Measurements from ENCODE around the gene PRLR.
A peak's percentile ranks its signal among the peaks of the same experiment; 100 is the strongest.

The PRLR gene

DNA sequence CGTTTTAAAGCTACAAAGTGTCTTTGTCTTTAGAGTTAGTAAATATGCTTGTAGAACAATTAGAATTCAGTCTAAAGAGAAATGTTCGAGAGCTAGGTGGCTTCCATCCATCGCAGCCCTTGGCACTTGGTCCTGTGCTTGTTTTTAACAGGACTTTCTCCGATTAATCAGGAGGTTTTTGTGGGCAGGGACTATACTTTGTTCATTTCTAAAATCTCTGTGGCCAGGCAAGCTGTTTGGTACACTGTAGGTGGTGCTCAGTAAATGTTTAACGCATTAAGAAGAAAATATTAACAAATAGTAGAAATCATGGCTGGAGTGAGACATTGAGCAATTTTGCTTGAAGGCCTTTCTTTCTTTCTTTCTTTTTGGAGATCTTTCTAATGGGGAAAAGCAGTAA, 203.3 kb downstream of the PRLR start:
- DNase-seq = no peak

DNA sequence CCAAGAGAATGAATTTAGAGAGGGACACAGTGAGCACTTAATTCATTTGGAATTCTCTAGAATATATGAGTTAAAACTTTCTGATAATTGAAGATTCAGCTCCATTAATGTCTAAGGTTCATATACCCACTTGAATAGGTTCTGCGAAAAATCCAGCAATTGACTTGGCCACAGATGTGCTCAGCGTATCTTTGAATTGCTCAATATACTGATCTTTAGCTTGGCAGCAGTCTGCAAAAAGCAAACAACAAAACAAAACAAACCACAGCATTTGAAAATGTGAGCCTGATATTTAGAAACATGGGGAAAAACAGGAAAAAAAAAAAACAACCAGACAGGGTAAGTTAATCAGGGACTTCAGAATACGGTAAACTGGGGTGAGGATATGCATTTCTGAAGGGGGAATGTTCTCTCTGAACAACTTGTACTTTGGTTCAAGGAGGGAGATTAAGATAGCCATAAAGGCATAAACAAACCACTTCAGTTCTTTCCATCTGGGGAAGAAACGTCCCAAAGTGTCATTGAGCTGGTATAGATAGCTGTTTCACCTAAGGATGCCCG, 203.9 kb downstream of the PRLR start:
- no peak for DNase-seq

DNA sequence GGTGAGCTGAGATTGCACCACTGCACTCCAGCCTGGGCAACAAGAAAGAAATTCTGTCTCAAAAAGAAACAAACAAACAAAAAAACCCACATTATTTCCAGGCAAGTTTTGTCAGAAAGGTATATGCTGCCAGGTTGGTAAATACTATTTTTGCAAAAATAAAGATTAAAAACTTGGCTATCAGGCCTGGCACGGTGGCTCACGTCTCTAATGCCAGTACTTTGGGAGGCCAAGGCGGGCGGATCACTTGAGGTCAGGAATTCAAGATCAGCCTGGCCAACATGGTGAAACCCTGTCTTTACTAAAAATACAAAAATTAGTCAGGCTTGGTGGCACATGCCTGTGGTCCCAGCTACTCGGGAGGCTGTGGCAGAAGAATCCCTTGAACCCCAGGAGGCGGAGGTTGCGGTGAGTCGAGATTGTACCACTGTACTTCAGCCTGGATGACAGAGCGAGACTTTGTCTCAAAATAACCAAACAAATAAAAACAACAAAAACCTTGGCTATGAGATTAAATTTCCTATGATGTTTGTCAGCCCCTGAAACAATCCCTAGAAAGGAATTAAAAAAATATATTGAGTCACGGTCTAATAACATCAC, 205.3 kb downstream of the PRLR start:
- no peak for DNase-seq

DNA sequence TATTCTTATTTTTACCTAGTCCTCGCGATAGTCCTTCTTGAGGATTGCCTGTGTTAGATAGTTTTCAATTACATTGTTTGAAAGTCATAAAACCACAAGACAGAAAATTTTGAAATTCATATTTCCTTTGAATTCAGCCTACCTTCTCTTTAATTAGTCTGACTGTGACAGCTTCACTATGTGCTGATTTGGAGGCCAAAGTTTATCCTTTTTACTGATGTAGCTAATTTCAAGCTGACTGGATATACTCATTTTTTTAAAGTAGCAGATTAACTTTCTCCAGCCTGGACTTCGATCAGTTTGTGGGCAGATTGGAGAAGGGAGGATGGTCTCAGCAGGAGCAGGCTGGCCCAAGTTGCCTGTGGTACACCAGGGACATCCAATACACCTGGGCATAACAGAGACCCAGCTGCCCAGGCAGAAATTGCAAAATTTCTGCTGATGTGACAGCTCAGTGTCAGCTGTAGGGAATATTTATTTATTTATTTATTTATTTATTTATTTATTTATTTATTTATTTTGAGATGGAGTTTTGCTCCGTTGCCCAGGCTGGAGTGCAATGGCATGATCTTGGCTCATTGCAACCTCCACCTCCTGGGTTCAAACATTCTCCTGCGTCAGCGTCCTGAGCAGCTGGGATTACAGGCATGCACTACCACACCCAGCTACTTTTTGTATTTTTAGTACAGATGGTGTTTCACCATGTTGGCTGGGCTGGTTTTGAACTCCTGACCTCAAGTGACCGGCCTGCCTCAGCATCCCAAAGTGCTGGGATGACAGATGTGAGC, 206.7 kb downstream of the PRLR start:
- no peak for DNase-seq

DNA sequence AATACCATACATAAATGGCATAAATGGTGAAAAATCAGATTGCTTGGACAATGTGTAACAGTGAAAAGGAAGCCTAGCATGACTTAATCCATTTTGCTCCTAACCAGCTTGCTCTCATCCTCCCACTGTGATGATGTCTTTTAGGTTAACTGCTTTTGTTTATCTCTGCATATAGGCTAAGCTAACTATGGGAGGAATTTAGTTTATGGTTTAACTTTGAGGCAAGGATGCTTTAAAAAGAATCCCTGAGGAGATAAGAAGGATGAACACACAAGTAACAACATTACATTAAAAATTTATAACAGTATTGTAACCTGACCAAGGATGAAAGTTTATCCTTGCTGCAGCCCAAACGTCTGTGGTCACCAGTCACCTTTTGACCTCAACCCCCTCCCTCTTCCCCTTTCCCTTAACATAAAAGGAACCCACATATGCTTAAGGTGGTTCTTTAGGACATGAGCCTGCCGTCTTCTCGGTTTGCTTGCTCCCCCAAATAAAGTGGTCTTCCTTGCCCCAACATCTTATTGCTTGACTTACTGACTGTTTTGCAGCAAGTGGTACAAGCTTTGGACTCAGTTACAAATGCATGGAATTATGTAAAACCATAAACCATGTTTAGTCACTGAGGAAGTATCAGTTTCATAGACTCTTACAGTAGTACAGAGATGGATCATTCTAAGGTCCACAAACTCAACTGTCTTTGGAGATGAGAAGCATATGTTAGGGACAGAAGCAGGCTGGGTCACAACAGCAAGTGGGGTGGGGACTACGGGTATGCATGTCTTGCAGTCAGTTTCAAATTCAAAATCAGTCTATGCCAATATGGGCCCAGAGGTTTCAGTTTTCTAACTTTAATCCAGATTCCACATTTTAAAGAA, 213.9 kb downstream of the PRLR start:
- DNase-seq = no peak

DNA sequence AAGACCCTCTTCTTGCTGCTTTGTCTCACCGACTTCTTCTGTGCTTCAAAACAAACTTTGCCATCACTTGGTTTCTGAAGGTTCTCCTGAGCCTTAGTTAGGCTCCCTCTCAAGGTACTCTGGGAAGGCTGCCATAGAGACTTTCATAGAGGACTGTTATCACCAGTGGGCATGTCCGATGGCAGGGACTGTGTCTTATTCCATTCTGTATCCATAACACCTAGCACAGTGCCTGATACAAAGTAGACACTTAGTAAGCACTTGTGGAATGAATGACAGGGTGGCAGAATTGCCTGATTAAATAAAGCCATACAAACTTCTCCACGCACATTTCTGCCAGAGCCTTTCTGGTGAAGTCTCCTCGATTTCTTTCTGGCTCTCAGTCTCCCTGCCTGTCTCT, 215.2 kb downstream of the PRLR start:
- DNase-seq = no peak

DNA sequence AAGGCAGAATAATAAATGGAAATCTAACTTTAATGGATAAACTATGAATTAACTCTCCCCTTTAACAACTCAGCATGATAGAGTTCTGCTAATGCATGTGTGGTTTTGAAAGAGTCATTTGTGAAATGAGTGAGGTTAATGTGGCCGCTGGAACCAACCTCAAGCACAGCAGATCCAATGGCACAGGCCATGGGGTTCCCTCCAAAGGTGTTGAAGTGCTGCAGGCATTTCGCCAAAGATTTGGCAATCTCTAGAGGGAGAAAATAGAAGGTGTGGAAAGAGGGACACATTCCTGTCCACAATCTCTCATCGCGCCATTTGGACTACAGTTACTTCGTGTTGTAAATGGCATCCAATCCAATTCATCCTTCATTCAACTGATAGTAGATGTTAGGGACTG, 217.5 kb downstream of the PRLR start:
- no peak for DNase-seq

DNA sequence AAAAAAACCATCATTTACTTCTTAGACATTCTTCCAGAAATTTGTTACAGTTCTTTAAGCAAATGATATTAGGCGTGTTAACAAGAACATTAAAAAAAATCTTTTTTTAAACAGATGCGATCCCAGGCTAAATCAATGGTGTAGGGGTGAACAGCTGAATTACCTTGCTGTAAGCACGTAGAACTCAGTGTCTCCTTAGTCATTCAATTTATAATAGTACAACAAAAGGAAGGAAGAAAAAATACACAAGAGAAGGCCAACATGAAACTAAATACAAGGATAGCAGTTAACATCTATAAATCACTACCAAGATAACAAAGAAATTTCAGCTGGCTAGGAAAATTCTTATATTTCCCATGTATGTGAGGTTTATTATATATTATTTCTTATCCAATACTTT, 217.9 kb downstream of the PRLR start:
- DNase-seq = no peak

DNA sequence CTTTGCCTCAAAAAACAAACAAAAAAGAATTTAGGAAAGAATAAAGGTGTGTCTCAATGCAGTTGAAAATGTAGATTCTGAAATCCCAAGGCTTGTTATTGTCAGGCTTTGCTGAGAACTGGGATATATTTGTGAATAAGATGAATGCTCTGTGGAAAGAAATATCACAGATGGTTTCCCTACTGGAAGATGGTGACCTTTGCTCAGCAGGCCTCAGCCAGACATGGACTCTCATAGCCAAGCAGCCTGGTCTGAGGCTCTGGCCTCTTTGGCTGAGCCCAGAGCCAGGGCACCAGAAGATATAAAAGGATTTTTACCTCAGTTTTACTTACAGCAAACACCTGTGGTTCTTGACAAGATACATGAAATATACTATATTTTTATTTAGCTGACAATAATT, 219.6 kb downstream of the PRLR start:
- DNase-seq = no peak

DNA sequence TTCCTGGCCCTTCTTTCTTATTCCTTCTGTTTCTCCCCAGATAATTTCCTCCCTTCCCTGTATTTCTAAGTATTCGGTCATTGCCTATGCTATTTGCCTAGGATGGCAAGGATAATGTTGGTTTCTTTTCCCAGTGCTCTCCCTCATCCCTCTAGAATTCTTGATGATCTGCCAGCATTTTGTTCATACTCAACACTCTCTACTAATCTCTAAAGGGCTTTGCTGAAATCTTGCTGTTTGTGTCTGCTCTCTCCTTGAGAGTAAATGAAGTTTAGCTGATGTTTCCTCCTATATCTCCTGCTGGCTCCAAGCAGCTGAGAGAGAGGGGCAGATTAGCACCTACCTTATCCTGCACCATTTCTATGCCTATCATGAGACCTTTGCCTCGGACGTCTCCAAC, 220.6 kb downstream of the PRLR start:
- no peak for DNase-seq

DNA sequence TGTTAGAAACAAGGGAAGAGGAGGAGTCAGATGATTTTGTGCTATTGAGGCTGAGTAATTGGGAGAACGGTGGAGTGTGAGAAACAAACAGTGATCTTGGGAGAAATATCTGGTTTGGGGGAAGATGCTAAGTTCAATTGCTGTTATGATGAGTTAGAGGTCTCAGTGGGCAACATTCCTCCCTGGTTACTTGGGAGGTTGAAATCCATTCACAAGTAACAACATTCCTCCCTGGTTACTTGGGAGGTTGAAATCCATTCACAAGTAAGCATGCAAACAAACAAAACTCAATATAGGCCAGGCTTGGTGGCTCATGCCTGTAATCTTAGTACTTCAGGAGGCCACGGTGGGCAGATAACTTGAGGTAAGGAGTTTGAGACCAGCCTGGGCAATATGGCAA, 221.3 kb downstream of the PRLR start:
- DNase-seq = no peak

DNA sequence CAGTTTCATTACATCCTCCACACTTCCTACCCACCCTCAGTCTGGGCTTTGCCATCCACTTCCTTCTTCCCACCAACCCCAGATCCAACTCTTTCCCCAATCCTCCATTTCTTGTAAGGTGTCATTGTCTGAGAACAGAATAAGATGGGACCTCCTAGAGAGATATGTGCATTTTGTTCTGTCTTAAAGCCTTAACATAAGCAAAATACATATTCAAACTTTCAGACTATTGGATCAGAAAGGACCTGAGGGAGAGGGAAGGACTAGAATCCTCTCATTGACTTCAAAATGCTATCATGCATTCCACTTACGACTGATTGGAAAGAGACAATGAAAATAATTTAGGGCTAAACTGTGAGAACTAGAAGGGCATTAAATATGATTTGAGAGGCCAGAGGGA, 225.5 kb downstream of the PRLR start:
- DNase-seq = no peak

DNA sequence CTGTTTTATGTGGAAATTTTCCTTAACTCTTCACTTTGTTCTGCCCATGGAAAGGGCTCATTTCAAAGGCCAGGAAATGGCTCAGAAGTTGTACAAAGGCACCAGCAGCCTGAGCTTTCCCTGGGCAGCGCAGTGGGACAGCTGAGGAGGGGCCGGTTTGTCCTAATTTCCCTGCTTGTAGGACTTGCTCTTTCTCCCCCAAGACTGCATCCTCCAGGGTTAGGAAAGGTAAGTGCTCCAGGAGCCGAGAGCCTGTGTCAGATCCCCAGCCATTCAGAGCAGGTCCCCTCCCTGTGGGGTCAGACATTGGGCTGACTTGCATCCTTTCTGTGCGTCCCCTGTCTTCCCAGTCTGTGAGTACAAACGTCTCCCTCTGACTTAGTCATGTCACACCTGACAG, 226.1 kb downstream of the PRLR start:
- no peak for DNase-seq

DNA sequence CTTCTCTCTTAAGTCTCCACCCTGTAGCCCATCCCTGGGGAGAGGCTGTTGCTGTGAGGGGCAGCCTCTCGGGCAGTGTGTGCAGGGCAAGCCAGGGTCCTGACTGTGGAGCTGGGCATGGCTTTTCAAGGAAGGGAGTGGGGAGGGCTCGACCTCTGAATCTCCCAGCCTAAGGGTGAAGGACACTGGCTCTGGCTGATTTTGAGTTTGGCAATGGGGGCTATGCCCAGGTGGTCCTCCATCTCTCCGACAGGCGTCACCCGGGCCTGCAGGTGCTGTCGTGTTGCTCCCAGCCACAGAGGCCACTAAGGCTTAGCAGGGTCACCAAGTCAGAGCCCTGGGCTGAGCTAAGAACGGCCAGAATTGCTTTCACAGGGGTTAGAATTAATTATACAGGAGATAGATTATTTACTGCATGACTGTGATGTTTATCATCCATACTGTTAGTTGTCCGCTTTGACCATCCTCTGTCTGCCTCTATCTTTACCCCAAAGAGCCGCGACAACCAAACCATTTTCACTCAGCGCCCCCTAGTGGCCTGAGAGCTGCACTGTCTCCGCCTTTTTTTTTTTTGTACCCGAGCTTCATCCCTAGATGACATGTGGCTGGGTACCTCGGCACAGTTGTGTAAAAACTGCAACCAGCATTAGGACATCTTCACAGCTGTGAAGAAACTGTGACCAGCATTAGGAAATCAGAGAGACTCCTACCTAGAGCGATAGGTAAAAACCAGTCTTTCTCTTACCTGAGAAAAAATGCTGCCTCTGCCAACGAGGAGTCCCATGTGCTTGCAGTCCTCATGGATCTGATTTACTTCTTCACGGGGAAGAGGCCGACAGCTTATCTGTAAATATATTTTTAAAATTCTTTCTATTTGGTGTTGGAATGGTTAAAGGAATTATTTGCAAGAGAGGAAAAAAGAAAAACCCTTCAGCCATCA, 227.0 kb downstream of the PRLR start:
- peak; percentile 72 for DNase-seq

DNA sequence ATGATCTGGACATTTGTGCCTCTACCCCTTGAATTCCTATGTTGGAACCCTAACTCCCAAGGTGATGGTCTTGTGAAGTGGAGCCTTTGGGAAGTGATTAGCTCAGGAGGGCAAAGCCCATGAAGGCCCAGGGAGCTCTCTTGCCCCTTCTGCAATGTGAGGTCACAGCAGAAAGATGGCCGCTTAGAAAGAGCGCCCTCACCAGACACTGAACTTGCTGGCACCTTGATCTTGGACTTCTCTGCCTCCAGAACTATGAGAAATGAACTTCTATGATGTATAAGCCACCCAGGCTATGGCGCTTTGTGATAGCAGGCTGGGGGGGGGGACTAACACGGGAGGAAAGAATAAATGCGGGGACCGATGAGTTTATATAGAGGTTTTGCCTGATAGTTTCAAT, 227.8 kb downstream of the PRLR start:
- DNase-seq = no peak

DNA sequence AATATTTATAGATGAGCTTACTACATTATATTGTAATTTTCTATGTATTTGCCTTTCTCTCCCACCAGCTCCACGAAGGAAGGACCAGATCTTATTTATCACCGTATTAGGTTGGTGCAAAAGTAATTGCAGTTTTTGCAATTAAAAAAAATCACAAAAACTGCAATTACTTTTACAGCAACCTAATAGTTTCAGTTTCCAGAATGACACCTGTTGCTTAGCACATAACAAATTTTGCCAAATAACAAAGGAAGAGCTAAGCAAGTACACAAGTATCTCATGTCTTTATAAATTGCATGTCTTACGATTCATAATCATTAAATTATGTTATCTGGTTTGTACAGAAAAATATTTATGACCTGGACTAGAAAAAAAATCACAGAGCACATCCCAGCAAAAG, 228.4 kb downstream of the PRLR start:
- no peak for DNase-seq
